Caco-2 (cell line): ENCODE data around the gene PRKG2. TPM values are rescaled to one million over a fixed set of nuclear protein-coding genes. Genes with fewer than 3 reads are reported as not detected.

Source experiments
- BruUV-seq: library from RNA; stranded (reverse); fragments of 400-500 nt; replicated peaks from 2 replicates; lab custom pipeline; 2021; lab: Mats Ljungman, UMichigan
- CTCF ChIA-PET: fragments of 300-600 bp; sonication (Branson Sonifier 250); formaldehyde crosslinking; loops from one replicate; lab custom pipeline; 2022; ENCODE audit warnings: antibody characterized with exemption; lab: Charles Lee
- POLR2A ChIA-PET: fragments of 300-600 bp; sonication (Branson Sonifier 250); formaldehyde crosslinking; loops from one replicate; lab custom pipeline; 2022; ENCODE audit warnings: antibody characterized with exemption; lab: Charles Lee
- DNase-seq, 2 experiments: peaks; one replicate each; pipeline versions ENCODE4 v3.0.0 to v3.0.0-alpha.2; 2020 to 2022
- H3K27me3 ChIP-seq: replicated peaks from 2 replicates; pipeline ENCODE4 v1.6.0; 2011; ENCODE audit warnings: low read length; ENCODE audit not compliant: control insufficient read depth, insufficient read depth
- H3K36me3 ChIP-seq: 2 replicates; pipeline ENCODE4 v1.5.1; 2011; ENCODE audit warnings: low read length; ENCODE audit not compliant: control insufficient read depth, insufficient read depth
- H3K4me1 ChIP-seq: fragments of 250-450 bp; sonication (Bioruptor Pico); 2 replicates; pipeline ENCODE4 v1.5.1; 2020; ENCODE audit warnings: mild to moderate bottlenecking
- H3K4me3 ChIP-seq: 2 replicates; pipeline ENCODE4 v1.5.1; 2011; ENCODE audit warnings: low read depth, mild to moderate bottlenecking, control low read depth, low read length
- H3K9me3 ChIP-seq: fragments of 250-450 bp; sonication (Bioruptor Pico); 2 replicates; pipeline ENCODE4 v1.5.1; 2020; ENCODE audit warnings: mild to moderate bottlenecking, moderate library complexity
- H3K27ac Mint-ChIP-seq: one replicate; pipeline ENCODE4 v1.8.0; 2022; ENCODE audit warnings: mixed read lengths; ENCODE audit not compliant: unreplicated experiment
- H3K27me3 Mint-ChIP-seq: one replicate; pipeline ENCODE4 v1.8.0; 2022; ENCODE audit warnings: mixed read lengths; ENCODE audit not compliant: insufficient read depth, unreplicated experiment
- H3K36me3 Mint-ChIP-seq: one replicate; pipeline ENCODE4 v1.8.0; 2022; ENCODE audit warnings: mild to moderate bottlenecking, mixed read lengths; ENCODE audit not compliant: insufficient read depth, unreplicated experiment
- H3K4me1 Mint-ChIP-seq: one replicate; pipeline ENCODE4 v1.8.0; 2022; ENCODE audit warnings: low read depth, mixed read lengths; ENCODE audit not compliant: unreplicated experiment
- H3K4me3 Mint-ChIP-seq: one replicate; pipeline ENCODE4 v1.8.0; 2022; ENCODE audit warnings: mild to moderate bottlenecking, moderate library complexity, mixed read lengths; ENCODE audit not compliant: unreplicated experiment
- H3K9me3 Mint-ChIP-seq: one replicate; pipeline ENCODE4 v1.8.0; 2022; ENCODE audit warnings: mixed read lengths; ENCODE audit not compliant: unreplicated experiment
- intact Hi-C: fragments of 100-400 bp; cut with micrococcal nuclease; formaldehyde crosslinking; loops from one replicate; pipeline ENCODE4 v1.10.0; 2022; ENCODE audit not compliant: unreplicated experiment
- total RNA-seq: library from RNA; stranded (reverse); gene quantifications from 2 replicates; pipeline ENCODE4 v1.2.3, GENCODE V29; 2022
- TF ChIP-seq, protein P1 (sequence below), 2 experiments: fragments of 200-600 bp in 1 of 2; IDR thresholded peaks; 1 replicate in 1 of 2; 2 replicates in 1 of 2; pipeline versions ENCODE4 v1.5.1 to v1.8.0; 2011 to 2022; ENCODE audit warnings: antibody characterized with exemption in 1 of 2, control low read depth in 1 of 2, inconsistent platforms in 1 of 2, low read depth in 1 of 2, low read length in 1 of 2, mild to moderate bottlenecking in 1 of 2, moderate library complexity in 1 of 2; ENCODE audit not compliant: insufficient read depth in 1 of 2, severe bottlenecking in 1 of 2, unreplicated experiment in 1 of 2

Gene PRKG2
- total RNA-seq, 1 experiment from 2014 or later, result 5.6 TPM

DNA sequence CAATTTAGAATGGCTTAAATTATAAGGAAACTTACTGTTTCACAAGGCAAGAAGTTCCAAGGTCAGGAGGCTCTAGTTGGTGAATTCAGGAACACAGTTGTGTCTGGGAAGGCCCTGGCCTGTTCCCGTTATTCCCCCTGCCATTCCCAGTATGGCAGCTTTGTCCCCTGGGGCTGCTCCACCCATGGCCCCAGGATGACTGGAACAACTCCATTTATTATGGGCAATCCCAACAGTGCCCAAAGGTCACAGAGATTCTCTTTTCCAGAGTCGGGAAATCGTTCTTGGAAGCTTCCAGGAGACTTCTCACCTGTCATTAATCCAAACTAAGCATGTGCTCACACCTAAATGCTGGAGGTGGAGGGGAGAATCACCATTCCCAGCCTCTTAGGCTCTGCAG is 2.8 kb upstream of the PRKG2 start:
- H3K4me1 ChIP-seq, result no peaks in the 10 kb centered on the region
- DNase-seq, result no peak
- ChIA-PET POLR2A (no interaction called here), CTCF (no interaction called here)
- Mint-ChIP-seq H3K4me3 (no peak overlapping the region), H3K4me1 (no peaks in the 10 kb centered on the region), H3K36me3 (no peaks in the 10 kb centered on the region), H3K27me3 (no peaks in the 10 kb centered on the region), H3K27ac (no peak overlapping the region), H3K9me3 (peaks cover 30% of the 10 kb centered on the region)
- H3K4me3 ChIP-seq, result no peak overlapping the region
- H3K36me3 ChIP-seq, result no peaks in the 10 kb centered on the region
- H3K27me3 ChIP-seq, result no peaks in the 10 kb centered on the region
- no peaks in the 10 kb centered on the region for H3K9me3 ChIP-seq
- no TSS peak for BruUV-seq
- TF ChIP-seq, protein P1, sequence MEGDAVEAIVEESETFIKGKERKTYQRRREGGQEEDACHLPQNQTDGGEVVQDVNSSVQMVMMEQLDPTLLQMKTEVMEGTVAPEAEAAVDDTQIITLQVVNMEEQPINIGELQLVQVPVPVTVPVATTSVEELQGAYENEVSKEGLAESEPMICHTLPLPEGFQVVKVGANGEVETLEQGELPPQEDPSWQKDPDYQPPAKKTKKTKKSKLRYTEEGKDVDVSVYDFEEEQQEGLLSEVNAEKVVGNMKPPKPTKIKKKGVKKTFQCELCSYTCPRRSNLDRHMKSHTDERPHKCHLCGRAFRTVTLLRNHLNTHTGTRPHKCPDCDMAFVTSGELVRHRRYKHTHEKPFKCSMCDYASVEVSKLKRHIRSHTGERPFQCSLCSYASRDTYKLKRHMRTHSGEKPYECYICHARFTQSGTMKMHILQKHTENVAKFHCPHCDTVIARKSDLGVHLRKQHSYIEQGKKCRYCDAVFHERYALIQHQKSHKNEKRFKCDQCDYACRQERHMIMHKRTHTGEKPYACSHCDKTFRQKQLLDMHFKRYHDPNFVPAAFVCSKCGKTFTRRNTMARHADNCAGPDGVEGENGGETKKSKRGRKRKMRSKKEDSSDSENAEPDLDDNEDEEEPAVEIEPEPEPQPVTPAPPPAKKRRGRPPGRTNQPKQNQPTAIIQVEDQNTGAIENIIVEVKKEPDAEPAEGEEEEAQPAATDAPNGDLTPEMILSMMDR (IDR thresholded peaks at IDR 0.05; ENCODE audit: insufficient read depth in 1 of 2, low read depth in 1 of 2, low read length in 1 of 2, severe bottlenecking in 1 of 2, unreplicated experiment in 1 of 2), result no peak
- intact Hi-C loops, result no loop called here

DNA sequence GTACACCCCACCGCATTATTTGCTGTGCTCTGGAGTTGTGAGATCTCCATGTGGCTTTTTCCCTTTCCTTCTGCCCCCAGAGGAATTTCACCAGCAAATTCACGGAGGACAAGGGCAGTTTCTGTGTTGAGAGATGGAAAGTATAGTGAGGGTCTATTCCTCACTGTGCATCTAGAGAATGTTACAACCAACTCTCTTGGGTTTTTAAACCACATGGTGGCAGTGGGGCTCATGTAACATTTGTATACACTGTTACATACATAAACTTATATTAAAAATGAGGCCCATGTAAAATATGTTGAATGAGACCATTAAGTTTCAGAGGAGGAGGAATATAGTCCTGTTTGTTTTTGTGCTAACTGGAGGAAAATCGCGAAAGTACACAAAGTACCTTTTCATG is 909 bp upstream of the PRKG2 start:
- H3K4me1 Mint-ChIP-seq, result no peaks in the 10 kb centered on the region
- intact Hi-C loops, result loop anchor here (1.0 kb wide), 1 partner anchor 135 kb away; no protein-coding TSS in a partner anchor
- H3K27me3 Mint-ChIP-seq, result no peaks in the 10 kb centered on the region
- no TSS peak for BruUV-seq
- H3K27ac Mint-ChIP-seq, result no peak overlapping the region
- POLR2A ChIA-PET, result no interaction called here
- H3K9me3 Mint-ChIP-seq, result peaks cover 18% of the 10 kb centered on the region
- no peak for DNase-seq
- Histone ChIP-seq H3K27me3 (no peaks in the 10 kb centered on the region), H3K36me3 (no peaks in the 10 kb centered on the region), H3K4me3 (no peak overlapping the region), H3K9me3 (no peaks in the 10 kb centered on the region), H3K4me1 (no peaks in the 10 kb centered on the region)
- H3K36me3 Mint-ChIP-seq, result no peaks in the 10 kb centered on the region
- TF ChIP-seq, protein P1 (IDR thresholded peaks at IDR 0.05; ENCODE audit: insufficient read depth in 1 of 2, low read depth in 1 of 2, low read length in 1 of 2, severe bottlenecking in 1 of 2, unreplicated experiment in 1 of 2), result no peak
- H3K4me3 Mint-ChIP-seq, result no peak overlapping the region
- CTCF ChIA-PET, result no interaction called here

DNA sequence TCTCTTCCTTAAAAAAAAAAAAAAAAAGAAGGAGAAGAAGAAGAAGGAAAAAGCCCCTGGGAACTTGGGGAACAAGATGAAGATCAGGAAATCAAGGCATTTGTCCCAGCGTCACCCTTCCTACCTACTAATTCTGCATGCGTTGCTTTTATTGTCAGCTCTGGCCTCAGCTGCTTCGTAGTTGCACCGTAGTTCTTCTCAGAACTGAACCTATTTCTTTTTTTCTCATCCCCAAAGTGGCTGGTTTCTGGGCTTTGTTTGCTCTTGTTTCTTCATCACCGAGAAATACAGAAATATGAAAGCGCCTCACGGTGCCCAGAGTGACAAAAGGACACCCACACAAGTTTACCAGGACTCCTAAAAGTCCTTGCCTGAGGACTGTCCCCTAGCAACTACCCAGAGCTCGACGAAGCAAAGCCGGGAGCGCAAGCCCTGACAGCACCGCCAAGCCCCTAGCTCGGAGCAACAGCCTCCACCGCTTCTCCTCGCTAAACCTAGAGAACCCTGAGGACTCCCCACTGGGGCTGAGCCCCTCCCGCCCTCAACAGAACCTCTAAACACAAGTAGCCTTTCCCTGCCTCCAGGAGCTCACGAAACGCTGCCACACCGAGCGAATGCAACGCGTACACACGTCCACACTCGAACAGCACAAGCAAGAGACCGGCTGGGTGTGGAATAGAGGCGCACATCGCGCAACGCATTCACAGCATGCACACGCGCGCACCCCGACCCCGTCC is 710 bp downstream of the PRKG2 start:
- no peaks in the 10 kb centered on the region for H3K27me3 Mint-ChIP-seq
- H3K4me1 ChIP-seq, result no peaks in the 10 kb centered on the region
- H3K4me3 Mint-ChIP-seq, result no peak overlapping the region
- H3K4me1 Mint-ChIP-seq, result no peaks in the 10 kb centered on the region
- intact Hi-C loops, result no loop called here
- no peaks in the 10 kb centered on the region for H3K36me3 Mint-ChIP-seq
- no peaks in the 10 kb centered on the region for H3K36me3 ChIP-seq
- TF ChIP-seq, protein P1 (IDR thresholded peaks at IDR 0.05; ENCODE audit: insufficient read depth in 1 of 2, low read depth in 1 of 2, low read length in 1 of 2, severe bottlenecking in 1 of 2, unreplicated experiment in 1 of 2), result no peak
- peaks cover 10% of the 10 kb centered on the region for H3K9me3 Mint-ChIP-seq
- no peak overlapping the region for H3K4me3 ChIP-seq
- ChIA-PET CTCF (no interaction called here), POLR2A (no interaction called here)
- no peaks in the 10 kb centered on the region for H3K27me3 ChIP-seq
- no TSS peak for BruUV-seq
- DNase-seq, result no peak
- no peak overlapping the region for H3K27ac Mint-ChIP-seq
- no peaks in the 10 kb centered on the region for H3K9me3 ChIP-seq
